CD4-positive, alpha-beta T cell treated with Interleukin-6 at 100 ng/mL for 8 hours (primary cell): ENCODE results near the gene TRMT61A.

ENCODE experiments used
- DNase-seq: peaks from one replicate; pipeline ENCODE4 v3.0.0-alpha.2; 2020; ENCODE audit warnings: mixed read lengths, low spot score

The TRMT61A gene

DNA sequence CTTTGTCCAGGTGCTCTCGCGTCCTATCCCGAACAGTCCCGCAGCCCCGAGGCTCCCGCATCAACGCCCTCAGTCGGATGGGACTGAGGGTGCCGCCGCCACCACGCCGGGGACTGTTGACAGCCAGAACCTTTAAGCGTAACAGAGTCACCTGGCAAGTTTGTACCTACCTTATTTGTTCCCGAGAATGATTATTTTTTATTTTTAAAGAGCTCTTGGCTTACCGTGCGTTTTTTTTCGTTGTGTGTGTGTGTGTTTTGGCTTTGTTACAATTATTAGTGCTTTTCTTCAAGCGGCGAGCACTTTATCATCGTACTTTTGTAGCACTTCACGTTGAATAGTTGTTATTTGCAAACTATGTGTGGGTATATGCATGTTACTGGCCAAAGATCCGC, 34.2 kb downstream of the TRMT61A start:
- DNase-seq = no peak

DNA sequence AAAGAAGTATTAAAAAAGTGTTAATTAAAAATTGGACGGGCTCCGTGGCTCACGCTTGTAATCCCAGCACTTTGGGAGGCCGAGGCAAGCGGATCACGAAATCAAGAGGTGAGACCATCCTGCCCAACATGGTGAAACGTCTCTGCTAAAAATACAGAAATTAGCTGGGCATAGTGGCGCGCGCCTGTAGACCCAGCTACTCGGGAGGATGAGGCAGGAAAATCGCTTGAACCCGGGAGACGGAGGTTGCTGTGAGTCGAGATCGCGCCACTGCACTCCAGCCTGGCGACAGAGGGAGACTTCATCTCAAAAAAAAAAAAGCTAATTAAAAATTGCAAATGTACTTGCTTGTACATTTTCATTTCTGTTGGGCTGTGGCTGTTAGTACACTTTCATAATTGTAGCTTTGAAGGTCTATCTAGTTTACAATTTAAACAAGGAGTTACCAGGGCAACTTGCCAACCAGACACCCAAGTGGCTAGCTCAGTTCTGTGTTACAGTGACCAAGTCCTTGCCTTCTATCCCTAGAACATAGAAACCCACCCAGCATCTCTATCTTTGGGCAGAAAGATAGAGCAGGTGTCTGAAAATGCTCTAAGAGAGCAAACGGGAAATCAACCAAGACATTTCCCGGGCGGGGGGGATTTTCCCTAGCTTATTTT, 35.0 kb downstream of the TRMT61A start:
- DNase-seq = no peak

DNA sequence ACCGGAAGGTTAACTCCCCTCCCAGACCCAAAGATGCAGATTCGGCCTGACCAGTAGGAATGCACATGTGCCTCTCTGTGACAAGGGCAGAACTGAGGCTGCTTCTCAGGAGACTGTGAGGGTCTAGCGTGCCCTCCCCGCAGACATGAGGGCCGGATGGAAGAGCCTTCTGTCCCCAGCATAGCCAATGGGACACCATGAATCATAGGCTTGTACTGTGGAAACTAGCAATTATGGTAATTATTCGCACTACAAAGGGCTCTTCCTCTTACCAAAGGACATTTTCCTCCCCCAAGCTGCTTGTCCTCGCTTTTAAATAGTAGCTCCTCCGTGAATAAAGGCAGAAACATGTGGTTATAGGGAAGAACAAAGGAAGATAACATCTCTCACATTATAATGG, 40.0 kb downstream of the TRMT61A start:
- no peak for DNase-seq

- no peak for DNase-seq
These were observed 40.4 kb downstream of the TRMT61A start for GRCh38 chr14:103569408-103569807.

- no peak for DNase-seq
These were observed 45.1 kb downstream of the TRMT61A start for GRCh38 chr14:103574104-103574503.

- DNase-seq = no peak
These were observed 45.8 kb downstream of the TRMT61A start for GRCh38 chr14:103574707-103575285.

DNA sequence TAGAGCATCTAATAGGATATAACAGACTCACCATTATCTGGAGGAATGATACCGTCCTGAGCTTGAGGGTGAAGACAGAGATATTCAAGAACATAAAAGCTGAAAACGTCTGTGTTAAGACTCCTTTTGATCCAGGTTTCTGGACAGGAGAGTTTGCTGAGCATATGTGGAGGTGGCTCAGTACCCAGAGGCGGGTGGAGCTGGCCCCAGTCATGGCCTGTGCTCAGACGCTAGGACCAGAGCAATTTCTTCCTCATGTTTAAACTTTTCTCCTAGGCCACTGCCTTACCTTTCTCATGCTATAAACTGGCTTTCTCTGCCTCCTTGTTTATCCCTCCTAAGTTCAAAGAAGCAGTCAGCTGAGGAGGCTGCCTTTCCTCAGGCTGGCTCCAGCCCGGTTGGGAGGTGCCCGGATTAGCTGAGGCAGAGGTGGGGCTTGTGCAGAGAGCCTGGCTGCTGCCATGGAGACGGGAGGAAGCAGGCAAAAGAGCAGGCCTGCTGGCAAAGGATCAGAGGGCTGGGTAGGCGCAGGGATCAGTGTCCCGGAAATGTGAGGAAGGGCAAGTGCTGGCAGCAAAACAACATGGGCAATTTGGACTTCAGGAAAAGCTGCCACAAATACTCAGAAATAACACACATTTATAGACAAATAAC, 47.5 kb downstream of the TRMT61A start:
- no peak for DNase-seq

- no peak for DNase-seq
These were observed 49.5 kb downstream of the TRMT61A start for GRCh38 chr14:103578401-103579075.

DNA sequence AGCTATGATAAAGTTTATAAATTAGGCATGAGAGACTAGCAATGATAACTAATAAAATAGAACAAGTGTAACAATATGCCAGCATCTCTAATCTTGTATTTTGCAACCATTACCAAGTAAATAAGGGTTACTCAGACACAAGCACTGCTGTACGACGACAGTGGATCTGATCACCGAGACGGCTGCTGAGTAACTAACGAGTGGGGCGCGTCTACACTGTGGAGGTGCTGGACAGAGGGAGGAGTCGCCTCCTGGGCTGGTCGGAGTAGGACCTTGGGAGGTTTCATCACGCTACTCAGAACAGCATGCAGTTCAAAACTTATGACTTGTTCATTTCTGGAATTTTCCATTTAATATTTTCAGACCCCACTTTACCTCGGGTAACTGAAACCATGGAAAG, 52.2 kb downstream of the TRMT61A start:
- DNase-seq = no peak

GRCh38 chr14:103581954-103582703, 53.1 kb downstream of the TRMT61A start:
- no peak for DNase-seq

- DNase-seq = no peak
These were observed 55.4 kb downstream of the TRMT61A start for GRCh38 chr14:103584326-103584915.
